Measurements from ENCODE around the gene SOST. TPM values are rescaled to one million over a fixed set of nuclear protein-coding genes. Genes with fewer than 3 reads are reported as not detected.

Gene SOST
- total RNA-seq, 1 experiment from 2014 or later = not detected

DNA sequence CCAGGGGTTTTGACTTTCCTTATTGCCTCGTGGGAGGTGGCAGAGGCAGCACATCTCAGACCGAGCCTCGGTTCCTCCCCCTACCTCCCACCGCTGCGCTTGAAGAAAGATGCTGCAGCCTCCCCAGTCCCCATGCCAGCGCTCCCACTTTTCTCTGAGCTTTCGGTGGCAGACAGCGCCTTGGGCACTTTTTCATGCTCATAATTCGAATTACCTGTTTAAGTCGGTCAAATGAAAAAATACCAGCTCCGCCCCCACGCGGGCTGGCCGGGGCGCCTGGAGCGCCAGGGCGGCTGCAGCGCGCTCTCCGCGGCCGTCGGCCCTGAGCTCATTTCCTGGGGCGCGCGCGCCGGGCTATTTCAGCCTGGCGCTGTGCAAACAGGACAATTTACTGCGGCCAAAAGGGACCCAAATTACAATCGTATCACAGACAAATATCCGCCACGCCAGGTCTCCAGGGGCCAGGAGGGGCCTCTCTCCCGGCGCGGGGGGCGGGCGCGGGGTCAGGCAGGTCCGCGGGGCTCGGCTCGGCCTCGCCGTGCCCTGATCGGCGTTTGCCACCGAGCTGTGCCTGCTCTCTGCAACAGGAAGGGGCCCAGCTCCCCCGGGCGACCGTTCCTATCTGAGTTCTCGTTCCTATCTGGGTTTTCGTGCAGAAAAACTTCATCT, 45.0 kb downstream of the SOST start:
- Mint-ChIP-seq H3K4me3 (peak overlapping the region; percentile 56 to 79), H3K27me3 (ENCODE audit: low read depth) (peaks cover 57% of the 10 kb centered on the region), H3K27ac (no peak overlapping the region), H3K36me3 (ENCODE audit: insufficient read depth in 1 of 3, low read depth in 3 of 3) (no peaks in the 10 kb centered on the region), H3K4me1 (peaks cover 21 to 23% of the 10 kb centered on the region in 2 experiments), H3K9me3 (no peaks in the 10 kb centered on the region; a peak in 2 of 5 replicates)
- Histone ChIP-seq H3K9me3 (ENCODE audit: control insufficient read depth, low read depth, low read length) (no peaks in the 10 kb centered on the region), H3T11ph (ENCODE audit: low read length) (no peak overlapping the region), H4K91ac (ENCODE audit: insufficient read length, low read depth, low read length) (no peak overlapping the region), H3K27ac (ENCODE audit: insufficient read length, low read depth, low read length) (no peak overlapping the region), H4K8ac (replicated peaks; ENCODE audit: insufficient read length, low read depth, low read length) (no peak overlapping the region), H3K18ac (ENCODE audit: insufficient read length, low read depth, low read length) (no peak overlapping the region), H3K23ac (ENCODE audit: insufficient read length, low read depth, low read length) (no peak overlapping the region), H2BK20ac (ENCODE audit: low read depth, low read length, poor library complexity, severe bottlenecking) (no peak overlapping the region), H2AFZ (ENCODE audit: low read length) (no peak overlapping the region), H2BK120ac (ENCODE audit: low read depth, low read length, poor library complexity, severe bottlenecking) (no peak overlapping the region), H2BK12ac (ENCODE audit: insufficient read length, low read depth, low read length) (no peak overlapping the region), H3K4me1 (ENCODE audit: insufficient read depth, low read length) (no peaks in the 10 kb centered on the region), H2AK5ac (ENCODE audit: insufficient read length, low read length) (no peak overlapping the region), H3K79me1 (ENCODE audit: insufficient read depth, low read depth, low read length, poor library complexity, severe bottlenecking) (no peaks in the 10 kb centered on the region), H4K5ac (ENCODE audit: insufficient read length, low read depth, low read length) (no peak overlapping the region), H3K27me3 (ENCODE audit: insufficient read depth, low read length) (peaks cover 17% of the 10 kb centered on the region; the same call in 1 of the 2 replicates), H3K9ac (ENCODE audit: extremely low read depth, insufficient read length, low read length) (peak overlapping the region; percentile 22), H3K56ac (ENCODE audit: insufficient read length, low read depth, low read length) (no peak overlapping the region), H3K79me2 (ENCODE audit: insufficient read depth, low read length) (no peaks in the 10 kb centered on the region), H2BK15ac (ENCODE audit: low read depth, low read length) (no peak overlapping the region), H4K20me1 (ENCODE audit: control insufficient read depth, insufficient read depth, insufficient read length) (no peaks in the 10 kb centered on the region), H3K4me2 (ENCODE audit: insufficient read depth, insufficient read length, low read length) (peak overlapping the region; percentile 75), H2BK5ac (ENCODE audit: insufficient read length, low read length) (no peak overlapping the region), H3K23me2 (ENCODE audit: insufficient read length, low read depth, low read length, poor library complexity, severe bottlenecking) (peaks cover 6% of the 10 kb centered on the region), H3K14ac (ENCODE audit: insufficient read depth, low read length) (0 out of 2 replicates have a peak overlapping the region, but pooled peaks have one; percentile 53), H3K4ac (ENCODE audit: low read depth, low read length) (no peak overlapping the region)
- TF ChIP-seq, protein P1, sequence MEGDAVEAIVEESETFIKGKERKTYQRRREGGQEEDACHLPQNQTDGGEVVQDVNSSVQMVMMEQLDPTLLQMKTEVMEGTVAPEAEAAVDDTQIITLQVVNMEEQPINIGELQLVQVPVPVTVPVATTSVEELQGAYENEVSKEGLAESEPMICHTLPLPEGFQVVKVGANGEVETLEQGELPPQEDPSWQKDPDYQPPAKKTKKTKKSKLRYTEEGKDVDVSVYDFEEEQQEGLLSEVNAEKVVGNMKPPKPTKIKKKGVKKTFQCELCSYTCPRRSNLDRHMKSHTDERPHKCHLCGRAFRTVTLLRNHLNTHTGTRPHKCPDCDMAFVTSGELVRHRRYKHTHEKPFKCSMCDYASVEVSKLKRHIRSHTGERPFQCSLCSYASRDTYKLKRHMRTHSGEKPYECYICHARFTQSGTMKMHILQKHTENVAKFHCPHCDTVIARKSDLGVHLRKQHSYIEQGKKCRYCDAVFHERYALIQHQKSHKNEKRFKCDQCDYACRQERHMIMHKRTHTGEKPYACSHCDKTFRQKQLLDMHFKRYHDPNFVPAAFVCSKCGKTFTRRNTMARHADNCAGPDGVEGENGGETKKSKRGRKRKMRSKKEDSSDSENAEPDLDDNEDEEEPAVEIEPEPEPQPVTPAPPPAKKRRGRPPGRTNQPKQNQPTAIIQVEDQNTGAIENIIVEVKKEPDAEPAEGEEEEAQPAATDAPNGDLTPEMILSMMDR (conservative IDR thresholded peaks at IDR 0.05) = no peak
- DNase-seq = peak; percentile 61
- WGBS (ENCODE audit: extremely low coverage, insufficient read length, low lambda C conversion rate) = no CpG with 5 or more reads among the region's 53 CpGs

Data from H9 (cell line).